GM23338 (cell line): Measurements from ENCODE around the gene BID. TPM values are rescaled to one million over a fixed set of nuclear protein-coding genes. Genes with fewer than 3 reads are reported as not detected.
A peak's percentile ranks its signal among the peaks of the same experiment; 100 is the strongest.

ENCODE experiments used
- ATAC-seq: fragments of 200-7000 bp; cut with Tn5 transposase; 3 replicates; pipeline ENCODE4 v1.9.1; 2020
- DNase-seq: peaks from one replicate; pipeline ENCODE4 v3.0.0-alpha.2; 2015; ENCODE audit warnings: low spot score
- H2AFZ ChIP-seq: fragments of 200-600 bp; sonication (generic); 2 replicates; pipeline ENCODE4 v1.8.0; 2016; ENCODE audit warnings: antibody characterized with exemption, mild to moderate bottlenecking, moderate library complexity
- H3F3A ChIP-seq: fragments of 200-600 bp; sonication (generic); replicated peaks from 2 replicates; pipeline ENCODE4 v1.8.0; 2017; ENCODE audit warnings: antibody characterized with exemption, mixed run types, low read depth
- H3K27ac ChIP-seq: fragments of 200-600 bp; sonication (generic); 2 replicates; pipeline ENCODE4 v1.6.1; 2016; ENCODE audit warnings: low read depth
- H3K27me3 ChIP-seq: fragments of 200-600 bp; sonication (generic); 2 replicates; pipeline ENCODE4 v1.8.0; 2016; ENCODE audit warnings: mild to moderate bottlenecking, mixed run types, moderate library complexity; ENCODE audit not compliant: insufficient read depth
- H3K36me3 ChIP-seq: fragments of 200-600 bp; sonication (generic); 2 replicates; pipeline ENCODE4 v1.8.0; 2016; ENCODE audit warnings: mild to moderate bottlenecking; ENCODE audit not compliant: insufficient read depth
- H3K4me1 ChIP-seq: fragments of 200-600 bp; sonication (generic); 2 replicates; pipeline ENCODE4 v1.8.0; 2016; ENCODE audit warnings: mild to moderate bottlenecking, moderate library complexity; ENCODE audit not compliant: insufficient read depth
- H3K4me2 ChIP-seq: fragments of 200-600 bp; sonication (generic); 2 replicates; pipeline ENCODE4 v1.7.1; 2017; ENCODE audit warnings: mixed run types
- H3K4me3 ChIP-seq: fragments of 200-600 bp; sonication (generic); 2 replicates; pipeline ENCODE4 v1.6.1; 2016; ENCODE audit warnings: mixed run types
- H3K79me2 ChIP-seq: fragments of 200-600 bp; sonication (generic); replicated peaks from 2 replicates; pipeline ENCODE4 v1.8.0; 2017; ENCODE audit warnings: mild to moderate bottlenecking; ENCODE audit not compliant: insufficient read depth
- H3K9me2 ChIP-seq: fragments of 200-600 bp; sonication (generic); 2 replicates; pipeline ENCODE4 v1.8.0; 2017; ENCODE audit not compliant: insufficient read depth
- H4K20me1 ChIP-seq: fragments of 200-600 bp; sonication (generic); replicated peaks from 2 replicates; pipeline ENCODE4 v1.8.0; 2017; ENCODE audit warnings: mild to moderate bottlenecking; ENCODE audit not compliant: insufficient read depth
- H3K27ac Mint-ChIP-seq: 2 replicates; pipeline ENCODE4 v1.8.0; 2020; ENCODE audit warnings: inconsistent platforms, mild to moderate bottlenecking, moderate library complexity, mixed read lengths
- H3K27me3 Mint-ChIP-seq: 3 replicates; pipeline ENCODE4 v1.8.0; 2022; ENCODE audit warnings: low read depth, mild to moderate bottlenecking, moderate library complexity, mixed read lengths, inconsistent platforms; ENCODE audit not compliant: insufficient read depth, poor library complexity
- H3K36me3 Mint-ChIP-seq: 3 replicates; pipeline ENCODE4 v1.8.0; 2021; ENCODE audit warnings: low read depth, mild to moderate bottlenecking, inconsistent platforms, moderate library complexity, mixed read lengths
- H3K4me1 Mint-ChIP-seq: 3 replicates; pipeline ENCODE4 v1.8.0; 2020; ENCODE audit warnings: mild to moderate bottlenecking, inconsistent platforms, mixed read lengths
- H3K4me3 Mint-ChIP-seq: 3 replicates; pipeline ENCODE4 v1.8.0; 2021; ENCODE audit warnings: moderate library complexity, mild to moderate bottlenecking, inconsistent platforms, mixed read lengths
- H3K9me3 Mint-ChIP-seq: 3 replicates; pipeline ENCODE4 v1.8.0; 2020; ENCODE audit warnings: moderate library complexity, mild to moderate bottlenecking, inconsistent platforms, mixed read lengths
- CREB1 ChIP-seq: fragments of 250-450 bp; sonication (Bioruptor Pico); IDR thresholded peaks from 2 replicates; pipeline ENCODE4 v1.5.0; 2020; ENCODE audit warnings: low read depth, mild to moderate bottlenecking, moderate library complexity
- CTCF ChIP-seq, 2 experiments: fragments of 200-600 bp in 1 of 2; sonication (generic) in 1 of 2; conservative IDR thresholded peaks; 2 replicates each; pipeline versions ENCODE4 v1.5.1 to v1.6.1; 2016 to 2017; ENCODE audit warnings: antibody characterized with exemption in 2 of 2, low read depth in 2 of 2, mild to moderate bottlenecking in 2 of 2, moderate library complexity in 1 of 2
- ETS1 ChIP-seq: IDR thresholded peaks from 2 replicates; pipeline ENCODE4 v1.6.1; 2016; ENCODE audit warnings: antibody characterized with exemption
- EZH2 ChIP-seq: fragments of 200-600 bp; sonication (generic); IDR thresholded peaks from one replicate; pipeline ENCODE4 v1.8.0; 2017; ENCODE audit warnings: antibody characterized with exemption, mild to moderate bottlenecking, low read depth; ENCODE audit not compliant: unreplicated experiment
- EZH2phosphoT487 ChIP-seq: fragments of 200-600 bp; sonication (generic); IDR thresholded peaks from one replicate; pipeline ENCODE4 v1.8.1; 2018; ENCODE audit warnings: antibody characterized with exemption; ENCODE audit not compliant: unreplicated experiment
- JUNB ChIP-seq: IDR thresholded peaks from one replicate; pipeline ENCODE4 v1.6.1; 2016; ENCODE audit warnings: antibody characterized with exemption; ENCODE audit not compliant: unreplicated experiment
- NANOG ChIP-seq: IDR thresholded peaks from 2 replicates; pipeline ENCODE4 v1.6.1; 2016; ENCODE audit warnings: antibody characterized with exemption, borderline replicate concordance
- POLR2AphosphoS5 ChIP-seq: IDR thresholded peaks from 2 replicates; pipeline ENCODE4 v1.6.1; 2016; ENCODE audit warnings: antibody characterized with exemption, low read depth
- REST ChIP-seq: IDR thresholded peaks from one replicate; pipeline ENCODE4 v1.6.1; 2018; ENCODE audit warnings: antibody characterized with exemption; ENCODE audit not compliant: unreplicated experiment
- STAT1 ChIP-seq: IDR thresholded peaks from one replicate; pipeline ENCODE4 v1.6.1; 2016; ENCODE audit warnings: antibody characterized with exemption; ENCODE audit not compliant: unreplicated experiment
- ZNF114 ChIP-seq: fragments of 250-450 bp; sonication (Bioruptor Pico); IDR thresholded peaks from 2 replicates; pipeline ENCODE4 v1.5.0; 2020; ENCODE audit warnings: mild to moderate bottlenecking, moderate library complexity
- ZNF331 ChIP-seq: fragments of 250-450 bp; sonication (Bioruptor Pico); IDR thresholded peaks from 2 replicates; pipeline ENCODE4 v1.5.0; 2020; ENCODE audit warnings: low read depth, mild to moderate bottlenecking, moderate library complexity
- ZNF462 ChIP-seq: fragments of 250-450 bp; sonication (Bioruptor Pico); IDR thresholded peaks from 2 replicates; pipeline ENCODE4 v1.5.0; 2020; ENCODE audit warnings: mild to moderate bottlenecking, moderate library complexity
- polyA plus RNA-seq: library from polyadenylated mRNA; unstranded; fragments of >200 nt; fragmentation: Nextera tagmentation; extraction: Ambion mirVana; gene quantifications from 2 replicates; pipeline ENCODE4 v1.2.1, GENCODE V29; 2016
- total RNA-seq: library from RNA; depleted of rRNA; stranded (reverse); fragments of >200 nt; shearing (Covaris generic); gene quantifications from 2 replicates; pipeline ENCODE4 v1.2.3, GENCODE V29; 2014

The BID gene
- total and polyA plus RNA-seq, 2 experiments from 2014 or later, result 65.1 to 125 TPM

GRCh38 chr22:17775781-17776465 lies 1.7 kb upstream of the BID start:
- Histone ChIP-seq H3F3A (0 out of 2 replicates have a peak, but pooled peaks cover 5% of the 10 kb centered on the region), H4K20me1 (no peaks in the 10 kb centered on the region), H3K36me3 (no peaks in the 10 kb centered on the region), H3K79me2 (peaks cover 27% of the 10 kb centered on the region), H3K4me1 (peaks cover 14% of the 10 kb centered on the region), H3K9me2 (no peaks in the 10 kb centered on the region), H3K27me3 (0 out of 2 replicates have a peak, but pooled peaks cover 3% of the 10 kb centered on the region), H3K27ac (no peak overlapping the region), H2AFZ (no peak overlapping the region), H3K4me2 (no peak overlapping the region), H3K4me3 (no peak overlapping the region)
- DNase-seq (no peak), ATAC-seq (no peak)
- H3K27me3 Mint-ChIP-seq, result peaks cover 15% of the 10 kb centered on the region
- no peak overlapping the region for H3K27ac Mint-ChIP-seq
- peaks cover 40% of the 10 kb centered on the region for H3K4me1 Mint-ChIP-seq
- peak overlapping the region; percentile 67; the same call in 2 of the 3 replicates for H3K4me3 Mint-ChIP-seq
- peaks cover 4% of the 10 kb centered on the region for H3K9me3 Mint-ChIP-seq
- H3K36me3 Mint-ChIP-seq, result no peaks in the 10 kb centered on the region; the same call in 1 of the 3 replicates
- TF ChIP-seq EZH2, result no peak
- no peak for TF ChIP-seq JUNB
- no peak for TF ChIP-seq ETS1
- TF ChIP-seq CREB1 (CRISPR knock-in tag), result no peak
- no peak for TF ChIP-seq CTCF (conservative IDR thresholded peaks at IDR 0.05; ENCODE audit: low read depth in 2 of 2)
- no peak for TF ChIP-seq ZNF114 (CRISPR knock-in tag)
- no peak for TF ChIP-seq POLR2AphosphoS5
- no peak for TF ChIP-seq EZH2phosphoT487
- TF ChIP-seq STAT1, result no peak
- TF ChIP-seq NANOG, result no peak
- TF ChIP-seq ZNF462 (CRISPR knock-in tag), result no peak
- no peak for TF ChIP-seq ZNF331 (CRISPR knock-in tag)
- TF ChIP-seq REST, result no peak
